ENCODE measurements around the gene KRTAP2-4. TPM values are rescaled to one million over a fixed set of nuclear protein-coding genes. Genes with fewer than 3 reads are reported as not detected.

Gene KRTAP2-4
- total and polyA plus RNA-seq, 4 donors: not detected

- Histone ChIP-seq H3K4me1 (ENCODE audit: control insufficient read depth in 4 of 4, insufficient read depth in 4 of 4, low read length in 3 of 4) (no peaks in the 10 kb centered on the region), H3K27me3 (ENCODE audit: control insufficient read depth in 4 of 4, insufficient read depth in 4 of 4, low read length in 3 of 4) (peaks cover 0 to 3% (median 0%) of the 10 kb centered on the region in 4 donors), H3K9ac (ENCODE audit: low read depth in 1 of 2, low read length in 2 of 2) (no peak within 1 kb of the TSS), H3K4me3 (ENCODE audit: low read depth in 1 of 3, low read length in 3 of 3) (no peak within 1 kb of the TSS), H3K36me3 (ENCODE audit: control insufficient read depth in 4 of 4, insufficient read depth in 3 of 4, low read depth in 1 of 4, low read length in 3 of 4) (no peaks in the 10 kb centered on the region), H3K9me3 (ENCODE audit: control insufficient read depth in 4 of 4, low read length in 3 of 4) (no peaks in the 10 kb centered on the region), H3K27ac (ENCODE audit: low read depth in 1 of 2, low read length in 2 of 2) (no peak within 1 kb of the TSS)
- DNase-seq (ENCODE audit: low spot score): no peak
- TF ChIP-seq JUND (IDR thresholded peaks at IDR 0.05): no peak
- no peak for TF ChIP-seq GABPA (IDR thresholded peaks at IDR 0.05 in 1 of 2, conservative IDR thresholded peaks at IDR 0.05 in 1 of 2)
- TF ChIP-seq SP1 (IDR thresholded peaks at IDR 0.05): no peak
- TF ChIP-seq FOXA1 (IDR thresholded peaks at IDR 0.05): no peak
- TF ChIP-seq, protein P1, sequence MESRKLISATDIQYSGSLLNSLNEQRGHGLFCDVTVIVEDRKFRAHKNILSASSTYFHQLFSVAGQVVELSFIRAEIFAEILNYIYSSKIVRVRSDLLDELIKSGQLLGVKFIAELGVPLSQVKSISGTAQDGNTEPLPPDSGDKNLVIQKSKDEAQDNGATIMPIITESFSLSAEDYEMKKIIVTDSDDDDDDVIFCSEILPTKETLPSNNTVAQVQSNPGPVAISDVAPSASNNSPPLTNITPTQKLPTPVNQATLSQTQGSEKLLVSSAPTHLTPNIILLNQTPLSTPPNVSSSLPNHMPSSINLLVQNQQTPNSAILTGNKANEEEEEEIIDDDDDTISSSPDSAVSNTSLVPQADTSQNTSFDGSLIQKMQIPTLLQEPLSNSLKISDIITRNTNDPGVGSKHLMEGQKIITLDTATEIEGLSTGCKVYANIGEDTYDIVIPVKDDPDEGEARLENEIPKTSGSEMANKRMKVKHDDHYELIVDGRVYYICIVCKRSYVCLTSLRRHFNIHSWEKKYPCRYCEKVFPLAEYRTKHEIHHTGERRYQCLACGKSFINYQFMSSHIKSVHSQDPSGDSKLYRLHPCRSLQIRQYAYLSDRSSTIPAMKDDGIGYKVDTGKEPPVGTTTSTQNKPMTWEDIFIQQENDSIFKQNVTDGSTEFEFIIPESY (IDR thresholded peaks at IDR 0.05): no peak
- 66% methylated on average over 12 of the region's 12 CpGs for WGBS
Measured at GRCh38 chr17:41029633-41030245, 35.9 kb downstream of the KRTAP2-4 start, which contains the start of gene KRTAP1-4. KRTAP1-4 (minus strand) TSS chr17:41030195; CDS start chr17:41030078, 117 bp downstream.

GRCh38 chr17:41026715-41027471 lies 38.8 kb downstream of the KRTAP2-4 start, which contains the start of gene KRTAP1-5:
KRTAP1-5 (minus strand) TSS chr17:41027208; CDS start chr17:41027155, 53 bp downstream.
- Histone ChIP-seq H3K9me3 (ENCODE audit: control insufficient read depth in 4 of 4, low read length in 3 of 4) (peaks cover 0 to 3% (median 0%) of the 10 kb centered on the region in 4 donors), H3K4me1 (ENCODE audit: control insufficient read depth in 4 of 4, insufficient read depth in 4 of 4, low read length in 3 of 4) (no peaks in the 10 kb centered on the region)
- TF ChIP-seq ATF3 (IDR thresholded peaks at IDR 0.05) (no peak), FOXA2 (IDR thresholded peaks at IDR 0.05) (no peak), TAF1 (conservative IDR thresholded peaks at IDR 0.05) (no peak), YY1 (IDR thresholded peaks at IDR 0.05) (no peak), FOXA1 (IDR thresholded peaks at IDR 0.05) (no peak), SP1 (IDR thresholded peaks at IDR 0.05) (no peak), JUND (IDR thresholded peaks at IDR 0.05) (no peak), NR2F2 (IDR thresholded peaks at IDR 0.05) (no peak), HNF4G (IDR thresholded peaks at IDR 0.05) (no peak), RAD21 (IDR thresholded peaks at IDR 0.05) (no peak), RXRA (IDR thresholded peaks at IDR 0.05) (no peak), HNF4A (conservative IDR thresholded peaks at IDR 0.05) (no peak), EGR1 (IDR thresholded peaks at IDR 0.05; ENCODE audit: low read depth in 2 of 2) (no peak), GABPA (IDR thresholded peaks at IDR 0.05 in 1 of 2, conservative IDR thresholded peaks at IDR 0.05 in 1 of 2) (no peak), CTCF (IDR thresholded peaks at IDR 0.05; ENCODE audit: low read depth, low read length, missing input control) (no peak), REST (IDR thresholded peaks at IDR 0.05) (no peak)
- TF ChIP-seq, protein P2, sequence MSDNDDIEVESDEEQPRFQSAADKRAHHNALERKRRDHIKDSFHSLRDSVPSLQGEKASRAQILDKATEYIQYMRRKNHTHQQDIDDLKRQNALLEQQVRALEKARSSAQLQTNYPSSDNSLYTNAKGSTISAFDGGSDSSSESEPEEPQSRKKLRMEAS (IDR thresholded peaks at IDR 0.05): no peak
- TF ChIP-seq, protein P1 (IDR thresholded peaks at IDR 0.05): no peak

More at GRCh38 chr17:41026715-41027471, 38.8 kb downstream of the KRTAP2-4 start, which contains the start of gene KRTAP1-5:
- no peak for DNase-seq (ENCODE audit: low spot score)
- no peaks in the 10 kb centered on the region for H3K36me3 ChIP-seq (ENCODE audit: control insufficient read depth in 4 of 4, insufficient read depth in 3 of 4, low read depth in 1 of 4, low read length in 3 of 4)
- no peak within 1 kb of the TSS for H3K4me3 ChIP-seq (ENCODE audit: low read depth in 1 of 3, low read length in 3 of 3)
- peaks cover 0 to 3% (median 0%) of the 10 kb centered on the region in 4 donors for H3K27me3 ChIP-seq (ENCODE audit: control insufficient read depth in 4 of 4, insufficient read depth in 4 of 4, low read length in 3 of 4)
- H3K9ac ChIP-seq (ENCODE audit: low read depth in 1 of 2, low read length in 2 of 2): no peak within 1 kb of the TSS
- 72% methylated on average over 9 of the region's 9 CpGs for WGBS
- H3K27ac ChIP-seq (ENCODE audit: low read depth in 1 of 2, low read length in 2 of 2): no peak within 1 kb of the TSS
